ENCODE data around the gene DRAXIN.
"Not testable (repeated sequence)": the region's sequence is repeated elsewhere in the genome, so short reads cannot be mapped to it uniquely, and the experiment has no call there.

Gene DRAXIN

GRCh38 chr1:11691302-11691914 lies at the start of gene DRAXIN:
DRAXIN (plus strand) TSS chr1:11691710; CDS start chr1:11706259, 14,549 bp downstream.
- peak within 1 kb of the TSS; percentile 72 for H3K4me3 ChIP-seq
- H3K27ac ChIP-seq, result no peak within 1 kb of the TSS
- peak within 1 kb of the TSS; percentile 51 for H3K9ac ChIP-seq (ENCODE audit: insufficient read length)
- no peak for TF ChIP-seq POLR2AphosphoS5 (IDR thresholded peaks at IDR 0.05; ENCODE audit: borderline replicate concordance, low read depth, low read length)
- no peak for TF ChIP-seq FOXP2 (optimal IDR thresholded peaks at IDR 0.05; ENCODE audit: control extremely low read depth, extremely low read length, insufficient read depth)
- no peak for TF ChIP-seq EZH2 (IDR thresholded peaks at IDR 0.05)
- H3K9me3 ChIP-seq (ENCODE audit: low read depth, low read length), result no peaks in the 10 kb centered on the region
- H3K36me3 ChIP-seq (ENCODE audit: insufficient read depth, low read length), result no peaks in the 10 kb centered on the region
- no peak for DNase-seq (ENCODE audit: low read depth, low spot score)

- no peak overlapping the region for H3K4me3 ChIP-seq
- no peak overlapping the region for H3K9ac ChIP-seq (ENCODE audit: insufficient read length)
- no peaks in the 10 kb centered on the region for H3K9me3 ChIP-seq (ENCODE audit: low read depth, low read length)
- no peaks in the 10 kb centered on the region for H3K36me3 ChIP-seq (ENCODE audit: insufficient read depth, low read length)
- TF ChIP-seq POLR2AphosphoS5 (IDR thresholded peaks at IDR 0.05; ENCODE audit: borderline replicate concordance, low read depth, low read length) (no peak), FOXP2 (optimal IDR thresholded peaks at IDR 0.05; ENCODE audit: control extremely low read depth, extremely low read length, insufficient read depth) (no peak), EZH2 (IDR thresholded peaks at IDR 0.05) (no peak)
- no peak for DNase-seq (ENCODE audit: low read depth, low spot score)
- H3K27ac ChIP-seq, result no peak overlapping the region
These were observed 49.7 kb upstream of the DRAXIN start for GRCh38 chr1:11641776-11642305.

- DNase-seq (ENCODE audit: low read depth, low spot score), result peak; percentile 28
- not testable (repeated sequence) for H3K9me3 ChIP-seq (ENCODE audit: low read depth, low read length); H3K9ac ChIP-seq (ENCODE audit: insufficient read length); H3K36me3 ChIP-seq (ENCODE audit: insufficient read depth, low read length); H3K27ac ChIP-seq; H3K4me3 ChIP-seq
These were observed 49.0 kb upstream of the DRAXIN start for GRCh38 chr1:11642418-11643017.

GRCh38 chr1:11643782-11644181 lies 47.7 kb upstream of the DRAXIN start:
- H3K36me3 ChIP-seq (ENCODE audit: insufficient read depth, low read length), result no peaks in the 10 kb centered on the region
- H3K9me3 ChIP-seq (ENCODE audit: low read depth, low read length), result no peaks in the 10 kb centered on the region
- no peak overlapping the region for H3K4me3 ChIP-seq
- DNase-seq (ENCODE audit: low read depth, low spot score), result no peak
- TF ChIP-seq EZH2 (IDR thresholded peaks at IDR 0.05) (no peak), POLR2AphosphoS5 (IDR thresholded peaks at IDR 0.05; ENCODE audit: borderline replicate concordance, low read depth, low read length) (no peak), FOXP2 (optimal IDR thresholded peaks at IDR 0.05; ENCODE audit: control extremely low read depth, extremely low read length, insufficient read depth) (no peak)
- H3K27ac ChIP-seq, result no peak overlapping the region
- no peak overlapping the region for H3K9ac ChIP-seq (ENCODE audit: insufficient read length)

GRCh38 chr1:11645270-11645669 lies 46.2 kb upstream of the DRAXIN start:
- no peak overlapping the region for H3K27ac ChIP-seq
- no peak overlapping the region for H3K4me3 ChIP-seq
- H3K9me3 ChIP-seq (ENCODE audit: low read depth, low read length), result no peaks in the 10 kb centered on the region
- H3K36me3 ChIP-seq (ENCODE audit: insufficient read depth, low read length), result no peaks in the 10 kb centered on the region
- no peak for DNase-seq (ENCODE audit: low read depth, low spot score)
- H3K9ac ChIP-seq (ENCODE audit: insufficient read length), result no peak overlapping the region
- TF ChIP-seq FOXP2 (optimal IDR thresholded peaks at IDR 0.05; ENCODE audit: control extremely low read depth, extremely low read length, insufficient read depth) (no peak), POLR2AphosphoS5 (IDR thresholded peaks at IDR 0.05; ENCODE audit: borderline replicate concordance, low read depth, low read length) (no peak), EZH2 (IDR thresholded peaks at IDR 0.05) (no peak)

- no peaks in the 10 kb centered on the region for H3K9me3 ChIP-seq (ENCODE audit: low read depth, low read length)
- H3K27ac ChIP-seq, result no peak overlapping the region
- peak; percentile 39 for DNase-seq (ENCODE audit: low read depth, low spot score)
- no peak overlapping the region for H3K4me3 ChIP-seq
- TF ChIP-seq FOXP2 (optimal IDR thresholded peaks at IDR 0.05; ENCODE audit: control extremely low read depth, extremely low read length, insufficient read depth) (no peak), POLR2AphosphoS5 (IDR thresholded peaks at IDR 0.05; ENCODE audit: borderline replicate concordance, low read depth, low read length) (no peak), EZH2 (IDR thresholded peaks at IDR 0.05) (no peak)
- no peaks in the 10 kb centered on the region for H3K36me3 ChIP-seq (ENCODE audit: insufficient read depth, low read length)
- H3K9ac ChIP-seq (ENCODE audit: insufficient read length), result no peak overlapping the region
These were observed 45.7 kb upstream of the DRAXIN start for GRCh38 chr1:11645670-11646265.

- no peak for DNase-seq (ENCODE audit: low read depth, low spot score)
- TF ChIP-seq EZH2 (IDR thresholded peaks at IDR 0.05), result no peak
- no peak for TF ChIP-seq POLR2AphosphoS5 (IDR thresholded peaks at IDR 0.05; ENCODE audit: borderline replicate concordance, low read depth, low read length)
- no peak for TF ChIP-seq FOXP2 (optimal IDR thresholded peaks at IDR 0.05; ENCODE audit: control extremely low read depth, extremely low read length, insufficient read depth)
- no peak overlapping the region for H3K9ac ChIP-seq (ENCODE audit: insufficient read length)
- no peaks in the 10 kb centered on the region for H3K9me3 ChIP-seq (ENCODE audit: low read depth, low read length)
- H3K4me3 ChIP-seq, result no peak overlapping the region
- H3K27ac ChIP-seq, result no peak overlapping the region
- no peaks in the 10 kb centered on the region for H3K36me3 ChIP-seq (ENCODE audit: insufficient read depth, low read length)
These were observed 45.2 kb upstream of the DRAXIN start for GRCh38 chr1:11646317-11646716.

GRCh38 chr1:11647333-11647732 lies 44.2 kb upstream of the DRAXIN start:
- Histone ChIP-seq H3K27ac (no peak overlapping the region), H3K9ac (ENCODE audit: insufficient read length) (no peak overlapping the region), H3K9me3 (ENCODE audit: low read depth, low read length) (no peaks in the 10 kb centered on the region), H3K36me3 (ENCODE audit: insufficient read depth, low read length) (no peaks in the 10 kb centered on the region), H3K4me3 (no peak overlapping the region)
- TF ChIP-seq FOXP2 (optimal IDR thresholded peaks at IDR 0.05; ENCODE audit: control extremely low read depth, extremely low read length, insufficient read depth) (no peak), EZH2 (IDR thresholded peaks at IDR 0.05) (no peak), POLR2AphosphoS5 (IDR thresholded peaks at IDR 0.05; ENCODE audit: borderline replicate concordance, low read depth, low read length) (no peak)
- no peak for DNase-seq (ENCODE audit: low read depth, low spot score)

Data from SK-N-MC (cell line).